ENCODE measurements around the gene FAM169A. TPM values are rescaled to one million over a fixed set of nuclear protein-coding genes. Genes with fewer than 3 reads are reported as not detected.

The FAM169A gene
- total RNA-seq, 6 experiments from 2014 or later: 0.02 to 0.07 TPM; not detected in 4

DNA sequence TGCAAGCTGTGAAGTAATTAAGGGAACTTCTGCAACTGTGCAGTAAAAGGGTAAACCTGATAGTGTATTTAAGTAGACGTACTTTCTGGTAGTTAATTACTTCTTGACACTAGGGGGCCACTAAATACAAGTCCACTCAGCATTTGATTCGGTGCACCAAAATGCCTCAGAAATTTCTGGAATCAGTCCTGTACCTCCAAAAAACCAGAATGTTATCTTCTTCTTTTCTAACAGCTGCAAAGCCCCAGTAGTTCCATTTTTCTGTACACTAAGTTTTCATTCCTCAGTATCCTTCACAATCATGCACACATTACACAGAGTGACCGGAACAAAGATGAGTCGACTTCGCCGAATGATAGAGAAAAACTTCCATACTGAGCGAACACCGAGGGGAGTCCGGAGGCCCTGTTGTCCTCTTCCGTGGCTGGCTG lies 99.8 kb downstream of the FAM169A start:
- peak; percentile 49 for DNase-seq
- no peaks in the 10 kb centered on the region for H3K9me3 Mint-ChIP-seq
- H3K4me3 Mint-ChIP-seq: peak overlapping the region; percentile 96
- peak overlapping the region; percentile 94 for H3K27ac Mint-ChIP-seq
- TF ChIP-seq, protein P1, sequence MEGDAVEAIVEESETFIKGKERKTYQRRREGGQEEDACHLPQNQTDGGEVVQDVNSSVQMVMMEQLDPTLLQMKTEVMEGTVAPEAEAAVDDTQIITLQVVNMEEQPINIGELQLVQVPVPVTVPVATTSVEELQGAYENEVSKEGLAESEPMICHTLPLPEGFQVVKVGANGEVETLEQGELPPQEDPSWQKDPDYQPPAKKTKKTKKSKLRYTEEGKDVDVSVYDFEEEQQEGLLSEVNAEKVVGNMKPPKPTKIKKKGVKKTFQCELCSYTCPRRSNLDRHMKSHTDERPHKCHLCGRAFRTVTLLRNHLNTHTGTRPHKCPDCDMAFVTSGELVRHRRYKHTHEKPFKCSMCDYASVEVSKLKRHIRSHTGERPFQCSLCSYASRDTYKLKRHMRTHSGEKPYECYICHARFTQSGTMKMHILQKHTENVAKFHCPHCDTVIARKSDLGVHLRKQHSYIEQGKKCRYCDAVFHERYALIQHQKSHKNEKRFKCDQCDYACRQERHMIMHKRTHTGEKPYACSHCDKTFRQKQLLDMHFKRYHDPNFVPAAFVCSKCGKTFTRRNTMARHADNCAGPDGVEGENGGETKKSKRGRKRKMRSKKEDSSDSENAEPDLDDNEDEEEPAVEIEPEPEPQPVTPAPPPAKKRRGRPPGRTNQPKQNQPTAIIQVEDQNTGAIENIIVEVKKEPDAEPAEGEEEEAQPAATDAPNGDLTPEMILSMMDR (IDR thresholded peaks at IDR 0.05): peak; percentile 82
- H3K4me1 Mint-ChIP-seq (ENCODE audit: low read depth): peaks cover 45% of the 10 kb centered on the region
- H3K36me3 Mint-ChIP-seq (ENCODE audit: low read depth): peaks cover 9% of the 10 kb centered on the region
- no peaks in the 10 kb centered on the region; the same call in 1 of the 2 replicates for H3K27me3 Mint-ChIP-seq (ENCODE audit: insufficient read depth)

DNA sequence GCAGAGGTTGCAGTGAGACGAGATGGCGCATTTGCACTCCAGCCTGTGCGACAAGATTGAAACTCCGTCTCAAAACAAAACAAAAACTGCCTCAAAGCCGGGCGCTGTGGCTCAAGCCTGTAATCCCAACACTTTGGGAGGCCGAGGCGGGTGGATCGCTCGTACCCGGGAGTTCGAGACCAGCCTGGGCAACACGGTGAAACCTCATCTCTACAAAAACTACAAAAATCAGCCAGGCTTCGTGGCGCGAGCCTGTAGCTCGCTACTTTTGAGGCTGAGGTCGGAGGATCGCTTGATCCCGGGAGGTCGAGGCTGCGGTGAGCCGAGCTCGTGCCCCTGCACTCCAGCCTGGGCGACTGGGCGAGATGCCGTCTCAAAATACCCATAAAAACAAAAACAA lies 100.3 kb downstream of the FAM169A start:
- DNase-seq: no peak
- peak overlapping the region; percentile 96 for H3K4me3 Mint-ChIP-seq
- no peaks in the 10 kb centered on the region for H3K9me3 Mint-ChIP-seq
- TF ChIP-seq, protein P1 (IDR thresholded peaks at IDR 0.05): no peak
- H3K36me3 Mint-ChIP-seq (ENCODE audit: low read depth): peaks cover 9% of the 10 kb centered on the region
- H3K4me1 Mint-ChIP-seq (ENCODE audit: low read depth): peaks cover 47% of the 10 kb centered on the region
- no peaks in the 10 kb centered on the region; the same call in 1 of the 2 replicates for H3K27me3 Mint-ChIP-seq (ENCODE audit: insufficient read depth)
- peak overlapping the region; percentile 94 for H3K27ac Mint-ChIP-seq

DNA sequence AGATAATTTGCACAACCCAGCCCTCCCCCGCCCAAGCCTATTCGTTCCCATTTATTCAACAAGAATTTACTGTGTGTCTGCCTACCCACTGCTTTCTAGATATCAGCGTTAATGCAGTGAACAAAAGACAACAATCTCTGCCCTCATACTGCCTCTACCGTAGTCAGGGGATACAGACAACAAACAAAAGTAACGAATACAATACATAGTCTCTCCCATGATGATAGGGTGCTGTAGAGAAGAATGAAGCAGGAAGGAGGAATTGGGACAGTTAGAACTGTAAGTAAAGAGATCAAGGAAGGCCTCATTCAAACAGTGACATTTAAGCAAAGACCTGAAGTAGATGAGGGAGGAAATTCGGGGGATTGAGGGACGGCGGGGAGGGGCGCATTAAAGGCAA lies 101.0 kb downstream of the FAM169A start:
- no peak for DNase-seq

DNA sequence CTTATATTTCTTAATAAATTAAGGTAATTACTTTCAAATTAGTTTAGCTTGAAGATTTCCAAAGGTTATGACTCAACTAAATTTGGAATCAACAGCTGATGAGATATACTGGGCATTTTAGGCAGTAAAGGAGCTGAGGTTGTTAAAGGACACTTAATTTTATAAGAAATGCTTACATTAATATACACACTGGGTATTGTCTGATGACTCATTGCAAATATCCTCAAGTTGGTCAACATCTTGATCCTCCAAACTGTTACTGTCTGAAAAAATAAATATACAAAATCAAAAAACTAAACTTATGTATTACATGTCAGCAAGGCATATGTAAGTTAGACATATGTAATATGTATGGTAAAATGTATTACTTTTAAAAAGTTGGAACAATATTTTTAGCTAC lies 102.7 kb downstream of the FAM169A start:
- no peak overlapping the region for H3K4me3 Mint-ChIP-seq
- TF ChIP-seq, protein P1 (IDR thresholded peaks at IDR 0.05): no peak
- no peaks in the 10 kb centered on the region; the same call in 1 of the 2 replicates for H3K27me3 Mint-ChIP-seq (ENCODE audit: insufficient read depth)
- H3K9me3 Mint-ChIP-seq: no peaks in the 10 kb centered on the region
- H3K36me3 Mint-ChIP-seq (ENCODE audit: low read depth): peaks cover 4% of the 10 kb centered on the region
- no peak for DNase-seq
- peaks cover 47% of the 10 kb centered on the region for H3K4me1 Mint-ChIP-seq (ENCODE audit: low read depth)
- H3K27ac Mint-ChIP-seq: no peak overlapping the region

More for the DNA sequence above, 101.0 kb downstream of the FAM169A start:
- H3K27me3 Mint-ChIP-seq (ENCODE audit: insufficient read depth): no peaks in the 10 kb centered on the region; the same call in 1 of the 2 replicates
- H3K9me3 Mint-ChIP-seq: no peaks in the 10 kb centered on the region
- peaks cover 47% of the 10 kb centered on the region for H3K4me1 Mint-ChIP-seq (ENCODE audit: low read depth)
- peak overlapping the region; percentile 69 for H3K27ac Mint-ChIP-seq
- TF ChIP-seq, protein P1 (IDR thresholded peaks at IDR 0.05): no peak
- peaks cover 4% of the 10 kb centered on the region for H3K36me3 Mint-ChIP-seq (ENCODE audit: low read depth)
- peak overlapping the region; percentile 96 for H3K4me3 Mint-ChIP-seq

DNA sequence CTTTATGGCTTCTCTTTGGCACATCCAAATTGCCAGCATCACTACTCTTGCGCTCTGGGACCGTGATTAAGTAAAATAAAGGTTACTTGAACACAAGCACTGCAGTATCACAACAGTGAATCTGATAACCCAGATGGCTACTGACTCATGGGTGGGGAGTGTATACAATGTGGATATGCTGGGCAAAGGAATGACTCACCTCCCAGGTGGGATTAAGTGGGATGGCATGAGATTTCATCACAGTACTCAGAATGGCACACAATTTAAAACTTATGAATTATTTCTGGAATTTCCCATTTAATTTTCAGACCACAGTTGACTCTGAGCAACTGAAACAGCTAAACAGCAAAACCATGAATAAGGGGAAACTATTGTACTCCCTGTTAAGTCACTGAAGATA lies 103.6 kb downstream of the FAM169A start:
- H3K27me3 Mint-ChIP-seq (ENCODE audit: insufficient read depth): no peaks in the 10 kb centered on the region; the same call in 1 of the 2 replicates
- H3K27ac Mint-ChIP-seq: peak overlapping the region; percentile 51
- H3K4me3 Mint-ChIP-seq: peak overlapping the region; percentile 46
- H3K36me3 Mint-ChIP-seq (ENCODE audit: low read depth): peaks cover 7% of the 10 kb centered on the region
- no peaks in the 10 kb centered on the region for H3K9me3 Mint-ChIP-seq
- TF ChIP-seq, protein P1 (IDR thresholded peaks at IDR 0.05): no peak
- H3K4me1 Mint-ChIP-seq (ENCODE audit: low read depth): peaks cover 40% of the 10 kb centered on the region
- DNase-seq: peak; percentile 70
